RPMI7951 (cell line): Measurements from ENCODE around the gene CACNA1B. TPM values are rescaled to one million over a fixed set of nuclear protein-coding genes. Genes with fewer than 3 reads are reported as not detected.
"Not testable (repeated sequence)": the region's sequence is repeated elsewhere in the genome, so short reads cannot be mapped to it uniquely, and the experiment has no call there.

ENCODE experiments used
- DNase-seq: peaks from one replicate; pipeline ENCODE4 v3.0.0-alpha.2; 2012; ENCODE audit warnings: low read depth
- total RNA-seq: library from RNA; depleted of rRNA; stranded (reverse); fragments of >200 nt; shearing (Covaris generic); gene quantifications from 2 replicates; pipeline ENCODE4 v1.2.3, GENCODE V29; 2014

CACNA1B gene
- total RNA-seq, 1 experiment from 2014 or later: not detected

DNA sequence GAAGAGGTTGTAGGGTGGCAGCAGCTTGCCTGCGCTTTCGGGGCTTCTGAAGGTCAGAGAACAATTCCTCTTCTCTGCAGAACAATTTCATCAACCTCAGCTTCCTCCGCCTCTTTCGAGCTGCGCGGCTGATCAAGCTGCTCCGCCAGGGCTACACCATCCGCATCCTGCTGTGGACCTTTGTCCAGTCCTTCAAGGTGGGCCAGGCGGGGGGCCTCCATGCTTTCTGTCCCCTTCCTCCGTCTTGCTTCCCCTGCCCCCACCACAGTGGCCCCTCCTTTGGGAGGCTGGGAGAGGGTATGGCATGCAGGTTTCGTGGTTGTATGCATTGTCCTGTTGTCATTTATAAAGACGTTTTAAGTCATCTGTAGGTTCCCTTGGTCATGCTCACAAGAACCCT is 195.8 kb downstream of the CACNA1B start:
- no peak for DNase-seq

DNA sequence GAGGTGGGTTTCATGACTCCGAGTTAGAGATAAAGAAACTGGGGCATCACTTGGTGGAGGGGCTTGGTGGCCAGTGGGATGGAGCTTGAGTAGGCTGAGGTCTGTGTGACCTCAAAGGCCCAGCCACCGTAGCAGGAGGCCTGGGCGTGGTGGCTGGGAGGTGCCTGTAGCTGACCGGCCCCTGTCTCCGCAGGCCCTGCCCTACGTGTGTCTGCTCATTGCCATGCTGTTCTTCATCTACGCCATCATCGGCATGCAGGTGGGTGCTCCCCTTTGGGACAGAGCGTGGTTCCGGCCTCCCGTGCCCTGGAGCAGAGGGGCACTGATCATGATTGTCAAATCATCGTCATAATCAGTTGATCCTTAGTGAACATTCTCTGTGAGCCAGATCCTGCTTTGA is 196.2 kb downstream of the CACNA1B start:
- DNase-seq: no peak

DNA sequence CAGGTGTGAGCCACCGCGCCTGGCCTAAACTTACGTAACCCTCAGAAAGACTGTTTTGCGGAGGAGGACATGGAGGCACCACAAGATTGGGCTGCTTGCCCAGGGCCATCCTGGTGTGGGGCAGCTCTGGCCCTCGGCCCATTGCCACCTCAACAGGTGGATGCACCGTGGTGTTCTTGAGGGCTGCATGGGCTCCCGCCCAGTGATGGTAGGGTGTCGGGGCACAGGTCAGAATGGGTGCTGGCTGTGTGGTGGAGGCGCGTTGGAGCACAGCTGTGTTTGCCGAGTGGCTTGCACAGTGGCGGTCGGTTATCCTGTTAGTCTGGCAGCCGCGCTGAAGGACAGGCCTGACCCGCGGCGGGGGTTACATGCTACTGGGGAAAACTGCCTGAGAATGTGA is 196.9 kb downstream of the CACNA1B start:
- no peak for DNase-seq

DNA sequence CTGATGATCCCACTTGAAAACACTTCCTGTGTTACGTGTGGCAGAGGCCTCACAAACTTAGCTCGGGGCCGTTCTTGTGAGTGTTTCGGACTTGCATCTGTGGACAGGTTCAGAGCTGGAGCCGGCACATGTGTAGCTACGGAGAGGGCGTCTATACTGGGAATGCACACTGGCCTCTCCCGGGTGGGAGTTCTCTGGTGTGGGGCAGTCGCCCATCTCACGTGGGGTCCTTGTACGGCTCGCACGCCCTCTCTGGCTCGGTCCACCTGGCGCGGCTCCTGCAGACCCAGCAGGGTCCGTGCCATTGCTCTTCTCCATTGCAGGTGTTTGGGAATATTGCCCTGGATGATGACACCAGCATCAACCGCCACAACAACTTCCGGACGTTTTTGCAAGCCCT is 197.9 kb downstream of the CACNA1B start:
- DNase-seq: no peak

DNA sequence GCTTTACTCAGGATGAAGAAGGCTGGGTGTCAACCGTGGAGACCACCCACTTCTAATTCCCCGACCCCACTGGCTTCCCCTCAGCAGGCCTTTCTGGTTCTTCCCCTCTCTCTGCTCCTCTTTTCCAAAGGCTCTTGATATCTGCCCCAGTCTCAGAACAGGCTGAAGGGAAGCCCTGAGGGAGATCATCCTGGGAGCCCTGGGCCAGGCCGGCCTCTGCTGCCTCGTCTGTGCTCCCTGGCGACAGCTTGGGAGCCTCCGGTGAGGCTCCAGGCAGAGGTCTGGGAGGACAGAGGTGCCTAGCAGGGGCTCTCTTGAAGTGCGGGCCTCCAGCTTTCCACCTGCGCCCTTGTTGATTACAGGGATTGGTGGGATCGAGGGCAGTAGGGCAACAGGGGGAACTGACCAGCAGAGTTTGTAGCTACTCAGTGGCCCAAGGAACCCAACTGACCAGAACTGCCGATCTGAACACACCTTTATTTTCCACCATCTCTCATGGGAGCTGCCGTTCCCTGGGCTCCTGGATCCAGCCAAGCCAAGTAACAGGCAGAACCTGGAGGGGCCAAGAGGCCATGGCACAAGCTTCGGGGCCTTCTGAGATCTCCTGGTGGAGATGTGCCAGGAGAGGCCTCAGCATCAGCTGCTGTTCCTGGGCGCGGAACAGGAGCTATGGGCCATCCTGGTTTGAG is 198.5 kb downstream of the CACNA1B start:
- no peak for DNase-seq

DNA sequence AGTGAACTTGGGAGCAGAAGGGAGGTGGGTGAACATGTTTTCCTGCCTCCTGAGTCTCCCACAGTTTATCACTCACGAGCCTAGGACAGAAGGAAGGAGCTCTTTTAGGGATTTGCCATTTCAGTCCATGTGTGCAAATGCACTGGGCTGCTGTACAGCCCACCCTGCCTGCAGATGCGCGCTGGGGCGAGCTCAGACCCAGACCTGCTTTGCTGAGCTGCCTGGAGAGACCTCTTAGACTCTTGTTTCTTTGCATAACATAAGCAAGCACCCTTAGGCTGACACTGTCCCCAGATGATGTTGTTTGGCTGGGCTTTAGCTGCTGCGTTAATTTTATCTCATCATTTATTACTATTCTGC is 199.0 kb downstream of the CACNA1B start:
- DNase-seq: no peak

DNA sequence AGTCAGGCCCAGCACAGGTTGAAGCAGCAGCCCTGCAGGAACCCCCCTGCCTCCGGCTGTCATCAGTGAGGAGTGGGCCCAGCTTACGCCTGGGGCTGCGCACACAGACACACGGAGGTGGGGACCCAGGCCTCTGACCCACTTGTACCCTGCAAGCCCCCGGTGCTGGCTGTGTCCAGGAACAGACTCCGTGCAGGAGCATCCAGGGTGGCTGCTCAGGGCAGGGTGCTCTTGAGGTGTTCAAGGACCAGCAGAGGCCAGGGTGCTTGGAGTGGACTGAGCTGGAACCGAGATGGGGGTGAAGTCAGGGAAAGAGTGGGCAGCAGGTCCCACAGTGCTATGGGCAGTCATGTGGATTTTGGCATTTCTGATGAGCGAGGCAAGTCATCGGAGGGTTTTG is 199.5 kb downstream of the CACNA1B start:
- no peak for DNase-seq

DNA sequence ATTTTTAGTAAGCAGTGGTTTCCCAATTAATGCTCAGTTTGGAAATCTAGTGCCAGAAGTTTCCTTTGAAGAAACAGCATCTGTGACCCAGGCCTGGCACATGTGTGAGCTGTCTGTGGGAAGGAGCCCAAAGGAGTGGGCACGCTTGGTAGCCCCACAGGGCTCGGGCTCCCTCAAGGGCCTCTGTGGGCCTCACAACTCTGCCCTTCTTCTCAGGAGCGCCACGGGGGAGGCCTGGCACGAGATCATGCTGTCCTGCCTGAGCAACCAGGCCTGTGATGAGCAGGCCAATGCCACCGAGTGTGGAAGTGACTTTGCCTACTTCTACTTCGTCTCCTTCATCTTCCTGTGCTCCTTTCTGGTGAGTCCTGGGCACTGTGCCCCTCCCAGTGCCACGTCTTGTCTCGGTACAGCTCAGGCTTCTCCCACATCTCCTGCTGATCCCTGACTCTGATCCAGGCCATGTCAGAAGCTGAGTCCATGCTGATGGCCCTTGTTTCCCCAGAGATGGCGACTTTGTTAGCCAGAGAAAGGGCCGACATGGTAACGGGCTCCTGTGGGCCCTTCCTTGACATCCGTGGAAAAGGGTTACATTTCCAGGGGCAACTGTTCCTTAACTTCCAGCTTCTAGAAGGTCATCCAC is 200.4 kb downstream of the CACNA1B start:
- no peak for DNase-seq

DNA sequence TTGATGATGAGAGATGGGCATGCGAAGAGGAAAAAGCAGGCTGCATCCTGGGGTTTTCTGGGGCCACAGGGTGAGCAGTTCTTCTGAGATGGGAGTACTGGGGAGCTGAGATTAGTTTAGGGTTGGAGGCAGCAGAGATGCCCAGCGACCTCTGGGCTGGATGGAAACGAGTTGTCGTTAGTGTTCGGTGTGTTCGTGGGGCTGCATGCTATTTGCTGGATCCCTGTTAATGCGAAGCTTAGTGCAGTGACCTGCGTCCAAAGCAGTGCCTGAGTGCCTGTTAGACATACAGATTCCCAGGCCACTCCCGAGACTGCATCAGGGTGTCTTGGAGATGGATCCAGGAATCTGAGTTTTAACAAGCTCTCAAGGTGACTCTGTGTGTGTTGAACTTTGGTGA is 201.3 kb downstream of the CACNA1B start:
- no peak for DNase-seq

DNA sequence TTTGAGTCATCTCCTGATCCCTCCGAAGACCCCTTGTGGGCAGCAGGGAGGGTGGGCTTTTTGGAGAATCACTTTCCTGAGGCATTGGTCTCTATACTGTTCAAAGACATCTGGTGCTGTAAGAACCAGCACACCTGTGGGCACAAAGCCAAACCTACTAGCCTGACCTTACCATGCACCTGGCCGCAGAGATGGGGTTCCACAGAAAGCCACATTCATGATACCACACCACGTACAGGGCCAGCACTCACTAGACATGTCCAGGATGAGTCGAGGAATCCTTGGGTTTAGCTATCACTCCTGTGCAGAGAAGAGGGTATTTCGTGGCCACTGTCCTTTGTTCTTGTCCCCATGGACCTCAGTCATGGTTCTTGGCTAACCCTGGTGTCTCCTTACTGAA is 203.4 kb downstream of the CACNA1B start:
- no peak for DNase-seq

DNA sequence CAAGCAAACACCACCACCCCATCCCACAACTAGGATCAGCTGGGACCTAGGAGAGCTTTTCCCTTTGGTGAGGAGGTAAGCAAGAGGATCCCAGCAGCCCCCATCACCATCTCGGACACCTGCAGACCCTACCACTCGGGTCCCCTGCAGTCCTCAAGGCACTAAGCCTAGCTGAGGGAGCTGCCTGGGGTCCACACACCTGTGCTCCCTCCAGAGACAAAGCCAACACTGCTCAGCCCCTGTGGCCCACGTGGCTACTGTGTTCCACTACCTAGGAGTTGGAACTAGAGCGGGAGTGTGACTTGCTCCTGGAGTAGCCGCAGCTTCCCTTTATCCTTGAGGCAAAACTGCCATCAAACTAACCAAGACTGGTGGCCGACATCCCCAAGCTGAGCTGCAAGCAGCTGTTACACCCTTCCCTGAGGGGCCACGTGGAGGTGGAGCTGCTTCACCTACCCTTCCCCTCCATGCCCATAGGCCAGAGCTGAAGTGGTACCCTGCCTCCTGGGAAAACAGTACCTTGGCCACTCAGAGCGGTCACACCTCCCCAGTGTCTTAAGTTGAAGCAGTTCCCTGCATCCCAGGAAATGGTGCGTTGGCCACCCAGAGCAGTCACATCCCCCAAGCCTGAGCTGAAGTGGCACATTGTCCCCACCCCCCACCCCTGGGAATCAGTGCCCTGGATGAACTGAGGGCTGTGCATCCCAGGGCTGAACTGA is 205.5 kb downstream of the CACNA1B start:
- DNase-seq: no peak

DNA sequence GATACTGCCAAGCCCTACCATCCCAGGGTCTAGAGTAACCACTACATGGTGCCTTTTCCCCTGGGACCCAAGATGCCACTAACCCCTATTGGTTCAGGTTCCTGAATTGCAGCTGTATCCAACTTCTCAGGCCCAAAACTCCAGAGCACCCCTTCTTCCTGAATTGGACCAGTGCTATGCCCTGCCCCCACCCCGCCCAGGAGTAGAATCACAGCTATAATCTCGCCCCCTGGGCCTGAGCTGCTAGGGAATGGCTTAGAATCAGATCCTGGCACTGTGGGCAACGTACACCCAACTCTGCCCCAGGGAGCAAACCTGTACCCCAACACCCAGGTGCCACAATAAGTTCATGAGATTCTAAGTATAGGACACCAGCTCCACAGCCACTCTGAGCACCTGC is 206.3 kb downstream of the CACNA1B start:
- DNase-seq: no peak

DNA sequence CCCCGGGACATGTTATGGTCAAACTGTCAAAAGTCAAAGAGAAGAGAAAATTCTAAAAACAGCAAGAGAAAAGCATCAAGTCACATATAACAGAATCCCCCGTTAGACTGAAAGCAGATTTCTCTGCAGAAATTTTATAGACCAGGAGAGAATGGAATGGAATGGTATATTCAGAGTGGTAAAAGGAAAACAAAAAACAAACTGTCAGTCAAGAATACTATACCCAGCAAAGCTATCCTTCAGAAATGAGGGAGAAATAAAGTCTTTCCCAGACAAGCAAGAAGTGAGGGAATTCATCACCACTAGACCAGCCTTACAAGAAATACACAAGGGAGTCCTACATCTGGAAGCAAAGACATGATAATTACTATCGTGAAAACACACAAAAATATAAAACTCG is 208.0 kb downstream of the CACNA1B start:
- no peak for DNase-seq

DNA sequence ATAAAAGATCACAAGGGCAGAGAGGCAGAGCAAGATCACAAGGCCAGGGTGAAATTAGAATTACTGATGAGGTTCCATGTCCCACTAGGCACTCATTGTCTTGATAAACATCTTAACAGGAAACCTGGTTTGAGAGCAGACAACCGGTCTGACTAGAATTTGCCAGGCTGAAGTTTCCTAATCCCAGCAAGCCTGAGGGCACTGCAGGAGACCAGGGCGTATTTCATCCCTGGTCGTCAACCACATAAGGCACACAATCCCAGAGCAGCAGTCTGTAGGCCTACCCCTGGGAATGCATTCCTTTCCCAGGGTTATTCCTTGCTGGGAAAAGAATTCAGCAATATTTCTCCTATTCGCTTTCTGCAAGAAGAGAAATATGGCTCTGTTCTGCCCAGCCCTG is 214.5 kb downstream of the CACNA1B start:
- not testable (repeated sequence) for DNase-seq

DNA sequence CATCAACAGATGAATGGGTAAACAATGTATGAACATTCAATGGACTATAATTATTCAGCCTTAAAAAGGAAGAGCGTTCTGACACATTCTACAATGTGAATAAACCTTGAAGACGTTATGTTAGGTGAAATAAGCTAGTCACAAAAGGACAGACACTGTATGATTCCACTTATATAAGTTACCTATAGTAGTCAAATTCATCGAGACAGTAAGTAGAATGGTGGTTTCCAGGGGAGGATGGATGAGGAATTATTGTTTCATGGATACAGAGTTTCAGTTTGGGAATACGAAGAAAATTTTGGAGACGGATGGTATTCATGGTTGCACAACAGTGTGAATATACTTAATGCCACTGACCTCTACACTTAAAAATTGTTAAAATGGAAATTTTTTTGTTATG is 216.4 kb downstream of the CACNA1B start:
- no peak for DNase-seq

DNA sequence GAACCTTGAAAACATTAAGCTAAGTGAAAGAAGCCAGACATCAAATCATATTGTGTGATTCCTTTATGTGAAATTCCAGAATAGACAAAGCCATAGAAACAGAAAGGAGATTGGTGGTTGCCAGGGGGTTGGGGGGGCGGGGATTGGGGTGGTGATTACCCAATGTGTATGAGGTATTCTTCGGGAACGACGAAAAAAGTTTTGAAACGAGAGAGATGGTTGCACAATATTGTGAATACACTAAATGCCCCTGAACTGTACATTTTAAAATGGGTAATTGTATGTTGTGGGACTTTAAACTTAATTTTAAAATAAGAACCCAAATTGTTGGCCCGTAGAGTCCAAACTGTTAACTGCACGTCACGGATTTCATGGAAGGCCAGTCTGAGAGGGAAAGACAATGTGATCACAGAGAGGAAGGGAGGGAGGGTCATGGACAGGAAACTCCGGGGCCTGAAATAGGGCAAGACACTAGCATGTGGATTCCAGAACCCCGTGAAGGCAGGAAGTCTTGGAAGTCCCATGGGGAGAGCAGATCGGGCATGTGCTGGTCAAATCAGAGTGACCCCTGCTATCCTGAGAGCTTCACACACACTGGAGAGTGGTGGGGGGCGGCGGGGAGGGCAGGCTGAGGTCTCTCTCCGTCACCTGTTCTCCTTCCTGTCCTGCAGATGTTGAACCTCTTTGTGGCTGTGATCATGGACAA is 218.4 kb downstream of the CACNA1B start:
- no peak for DNase-seq

DNA sequence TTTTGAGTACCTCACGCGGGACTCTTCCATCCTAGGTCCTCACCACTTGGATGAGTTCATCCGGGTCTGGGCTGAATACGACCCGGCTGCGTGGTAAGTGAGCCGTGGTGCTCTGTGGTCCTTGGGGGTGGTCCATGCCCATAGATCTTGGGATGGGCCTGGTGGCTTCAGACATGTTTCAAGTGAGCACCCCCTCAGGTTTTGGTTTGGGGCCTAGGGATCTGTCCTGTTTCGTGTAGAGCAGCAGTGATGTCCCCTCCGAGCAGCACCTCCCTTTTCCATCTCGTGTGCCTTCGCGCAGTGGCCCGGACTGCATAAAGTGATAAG is 218.9 kb downstream of the CACNA1B start:
- no peak for DNase-seq

DNA sequence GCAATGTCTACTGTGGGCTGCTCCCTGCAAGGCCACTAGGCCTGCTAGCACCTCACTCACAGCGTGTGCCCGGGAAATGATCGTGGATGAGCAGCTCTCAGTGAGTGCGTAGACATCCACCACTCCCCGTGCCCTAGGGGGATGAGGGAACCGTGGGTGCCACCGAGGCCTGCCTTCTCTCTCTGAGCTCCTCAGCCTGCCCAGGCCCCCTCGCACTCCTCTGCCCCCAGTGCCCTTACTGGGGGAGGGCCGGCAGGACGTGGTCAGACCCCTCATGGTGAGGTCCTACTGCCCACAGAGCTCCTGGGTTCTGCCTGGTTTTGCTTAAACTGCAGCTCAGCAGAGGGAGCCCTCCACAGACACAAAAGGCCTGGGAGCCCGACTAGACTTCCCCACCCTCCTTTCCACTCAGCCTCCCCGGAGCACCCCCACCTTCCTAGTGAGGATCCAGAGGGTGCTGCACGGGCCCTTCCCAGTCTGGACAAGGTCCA is 220.0 kb downstream of the CACNA1B start:
- DNase-seq: no peak

DNA sequence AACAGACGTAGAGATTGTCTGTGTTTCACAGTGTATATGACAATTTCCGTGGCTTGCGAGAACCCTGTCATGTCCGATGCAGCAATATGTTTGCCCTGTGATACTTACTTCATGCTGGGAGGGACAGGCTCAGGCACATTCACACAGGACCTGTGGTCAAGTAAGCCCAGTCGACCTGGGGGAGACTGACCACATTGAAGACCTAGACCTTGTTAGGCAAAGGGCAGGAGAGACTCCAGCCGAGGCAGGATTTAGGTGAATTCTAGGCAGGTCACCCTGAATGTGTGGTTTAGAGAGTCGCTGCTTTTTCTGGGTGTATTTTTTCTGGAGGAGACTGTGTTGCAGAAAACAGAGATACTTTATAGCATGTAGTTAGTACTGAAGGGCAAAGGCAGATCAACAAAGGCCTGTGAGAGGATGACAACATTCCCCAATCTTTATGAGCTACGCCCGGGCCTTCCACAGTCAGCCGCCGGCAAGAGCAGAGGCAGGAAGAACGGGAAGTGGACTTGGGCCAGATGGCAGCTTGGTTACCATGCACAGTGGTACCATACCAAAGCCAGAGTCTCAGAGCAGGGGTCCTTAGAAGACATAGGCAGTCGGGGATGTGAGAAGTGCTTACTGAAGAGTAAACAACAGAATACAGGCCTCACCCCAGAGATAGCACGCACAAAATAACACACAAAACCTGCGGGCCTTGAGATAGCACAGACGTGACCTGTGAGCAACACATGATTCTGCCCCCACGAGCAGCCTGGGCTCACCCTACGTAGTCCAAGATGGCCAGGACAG is 220.7 kb downstream of the CACNA1B start:
- no peak for DNase-seq

DNA sequence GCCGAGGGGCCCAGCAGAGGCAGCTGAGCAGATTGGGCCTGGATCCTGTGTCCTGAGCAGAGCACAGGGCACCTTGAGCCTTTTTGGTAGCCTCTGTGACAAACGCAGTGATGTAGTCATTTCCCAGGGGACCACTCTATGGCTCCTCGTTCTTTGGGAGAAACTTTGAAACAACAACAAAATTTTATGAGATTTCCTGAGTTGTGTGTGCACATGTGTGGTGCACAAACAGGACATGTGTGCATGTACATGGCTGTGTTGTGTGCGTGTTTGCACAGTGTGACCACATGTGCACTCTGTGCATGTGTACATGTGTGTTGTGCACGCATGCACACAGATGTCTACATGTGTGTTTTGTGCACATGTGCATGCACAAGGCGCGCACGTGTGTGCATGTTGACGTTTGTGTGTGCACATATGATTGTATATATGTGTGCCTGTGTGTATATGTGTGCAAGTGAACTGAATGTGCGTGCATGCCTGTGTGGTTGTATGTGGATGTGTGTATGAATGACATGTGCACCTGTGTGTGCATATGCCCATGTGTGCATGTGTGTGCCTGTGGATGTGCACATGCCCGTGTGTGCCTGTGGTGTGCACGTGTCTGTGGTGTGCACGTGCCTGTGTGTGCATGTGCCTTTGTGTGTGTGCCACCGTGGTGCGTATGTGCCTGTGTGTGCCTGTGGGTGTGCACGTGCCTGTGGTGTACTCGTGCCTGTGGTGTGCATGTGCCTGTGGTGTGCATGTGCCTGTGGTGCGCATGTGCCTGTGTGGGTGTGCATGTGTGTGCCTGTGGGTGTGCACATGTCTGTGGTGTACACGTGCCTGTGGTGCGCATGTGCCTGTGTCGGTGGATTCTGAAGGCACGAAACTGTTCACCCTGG is 221.6 kb downstream of the CACNA1B start:
- DNase-seq: no peak
